Tibial nerve (tissue), 4 donors: ENCODE data around the gene ZNF738. TPM values are rescaled to one million over a fixed set of nuclear protein-coding genes. Genes with fewer than 3 reads are reported as not detected.

ENCODE experiments used
- DNase-seq, 2 donors: peaks; one replicate each; pipeline ENCODE4 v3.0.0-alpha.2; 2019; ENCODE audit warnings: low spot score in 2 of 2
- H3K27ac ChIP-seq, 4 donors: fragments of 200-600 bp; sonication (generic) in 3 of 4; one replicate each; pipeline ENCODE4 v1.5.1; 2017 to 2019; ENCODE audit warnings: mild to moderate bottlenecking in 1 of 4
- H3K27me3 ChIP-seq, 2 donors: fragments of 200-600 bp; sonication (generic) in 1 of 2; one replicate each; pipeline versions ENCODE4 v1.5.1 to v1.6.0; 2017 to 2019
- H3K36me3 ChIP-seq, 3 donors: fragments of 200-600 bp; sonication (generic); one replicate each; pipeline ENCODE4 v1.5.1; 2018 to 2019
- H3K4me1 ChIP-seq, 4 donors: fragments of 200-600 bp; sonication (generic) in 3 of 4; one replicate each; pipeline ENCODE4 v1.5.1; 2017 to 2019
- H3K4me3 ChIP-seq, 4 donors: fragments of 200-600 bp; sonication (generic) in 3 of 4; one replicate each; pipeline ENCODE4 v1.5.1; 2017 to 2019; ENCODE audit warnings: mild to moderate bottlenecking in 1 of 4, moderate library complexity in 1 of 4
- H3K9me3 ChIP-seq, 4 donors: fragments of 200-600 bp; sonication (generic) in 3 of 4; one replicate each; pipeline ENCODE4 v1.5.1; 2017 to 2019
- EP300 ChIP-seq, 2 donors: sonication (generic); formaldehyde crosslinking; IDR thresholded peaks; one replicate each; pipeline ENCODE4 v1.6.1; 2017; ENCODE audit warnings: antibody characterized with exemption in 2 of 2, mild to moderate bottlenecking in 1 of 2
- POLR2A ChIP-seq, 2 donors: fragments of 450-650 bp; IDR thresholded peaks; one replicate each; pipeline ENCODE4 v1.6.1; 2017; ENCODE audit warnings: antibody characterized with exemption in 2 of 2, mild to moderate bottlenecking in 2 of 2, moderate library complexity in 2 of 2
- WGBS, 2 donors: methylation state at CpG; one replicate each; pipeline ENCODE4 v1.1.5; 2018; 5-methylcytosine and 5-hydroxymethylcytosine counted together
- total RNA-seq, 4 donors: library from RNA; depleted of rRNA; stranded (reverse); fragments of >200 nt; gene quantifications; one replicate each; pipeline ENCODE4 v1.1.0, GENCODE V29; 2016
- TF ChIP-seq, protein P1 (sequence below), 5 experiments: fragments of 200-600 bp in 3 of 5; fragments of 450-650 bp in 2 of 5; sonication (generic) in 3 of 5; IDR thresholded peaks; one replicate each; pipeline ENCODE4 v1.5.1; 2016 to 2019; ENCODE audit warnings: antibody characterized with exemption in 5 of 5, mild to moderate bottlenecking in 3 of 5, moderate library complexity in 2 of 5

ZNF738 gene
- total RNA-seq, 4 donors from 2014 or later: 3.3 to 10.2 (median 7.1) TPM

DNA sequence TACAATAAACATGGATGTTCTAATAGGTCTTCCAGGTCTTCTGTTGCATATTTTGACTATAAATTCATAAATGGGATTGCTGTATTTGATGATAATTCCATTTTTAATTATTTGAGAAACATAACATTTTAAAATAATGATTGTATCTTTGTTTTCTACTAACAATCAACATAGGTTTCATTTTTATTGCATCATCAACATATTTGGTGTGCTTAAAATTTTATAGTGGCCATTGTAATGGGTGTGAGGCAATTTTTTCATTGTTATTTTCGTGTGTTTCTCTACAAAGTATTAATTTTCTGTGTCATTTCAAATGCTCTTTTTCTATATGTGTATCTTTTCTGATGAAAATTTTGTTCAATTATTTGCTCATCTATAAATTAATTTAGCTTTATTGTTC lies 51.4 kb downstream of the ZNF738 start:
- TF ChIP-seq POLR2A (IDR thresholded peaks at IDR 0.05) (no peak), EP300 (IDR thresholded peaks at IDR 0.05) (no peak)
- TF ChIP-seq, protein P1, sequence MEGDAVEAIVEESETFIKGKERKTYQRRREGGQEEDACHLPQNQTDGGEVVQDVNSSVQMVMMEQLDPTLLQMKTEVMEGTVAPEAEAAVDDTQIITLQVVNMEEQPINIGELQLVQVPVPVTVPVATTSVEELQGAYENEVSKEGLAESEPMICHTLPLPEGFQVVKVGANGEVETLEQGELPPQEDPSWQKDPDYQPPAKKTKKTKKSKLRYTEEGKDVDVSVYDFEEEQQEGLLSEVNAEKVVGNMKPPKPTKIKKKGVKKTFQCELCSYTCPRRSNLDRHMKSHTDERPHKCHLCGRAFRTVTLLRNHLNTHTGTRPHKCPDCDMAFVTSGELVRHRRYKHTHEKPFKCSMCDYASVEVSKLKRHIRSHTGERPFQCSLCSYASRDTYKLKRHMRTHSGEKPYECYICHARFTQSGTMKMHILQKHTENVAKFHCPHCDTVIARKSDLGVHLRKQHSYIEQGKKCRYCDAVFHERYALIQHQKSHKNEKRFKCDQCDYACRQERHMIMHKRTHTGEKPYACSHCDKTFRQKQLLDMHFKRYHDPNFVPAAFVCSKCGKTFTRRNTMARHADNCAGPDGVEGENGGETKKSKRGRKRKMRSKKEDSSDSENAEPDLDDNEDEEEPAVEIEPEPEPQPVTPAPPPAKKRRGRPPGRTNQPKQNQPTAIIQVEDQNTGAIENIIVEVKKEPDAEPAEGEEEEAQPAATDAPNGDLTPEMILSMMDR (IDR thresholded peaks at IDR 0.05): no peak
- 95 to 97% methylated on average over 1 of the region's 1 CpG for WGBS, 2 donors
- peaks cover 0 to 35% (median 4%) of the 10 kb centered on the region in 4 donors for H3K9me3 ChIP-seq
- no peak overlapping the region for H3K27ac ChIP-seq
- H3K36me3 ChIP-seq: peaks cover 0 to 100% (median 22%) of the 10 kb centered on the region in 3 donors
- no peak for DNase-seq
- no peak overlapping the region for H3K4me3 ChIP-seq
- no peaks in the 10 kb centered on the region for H3K4me1 ChIP-seq
- no peaks in the 10 kb centered on the region for H3K27me3 ChIP-seq

DNA sequence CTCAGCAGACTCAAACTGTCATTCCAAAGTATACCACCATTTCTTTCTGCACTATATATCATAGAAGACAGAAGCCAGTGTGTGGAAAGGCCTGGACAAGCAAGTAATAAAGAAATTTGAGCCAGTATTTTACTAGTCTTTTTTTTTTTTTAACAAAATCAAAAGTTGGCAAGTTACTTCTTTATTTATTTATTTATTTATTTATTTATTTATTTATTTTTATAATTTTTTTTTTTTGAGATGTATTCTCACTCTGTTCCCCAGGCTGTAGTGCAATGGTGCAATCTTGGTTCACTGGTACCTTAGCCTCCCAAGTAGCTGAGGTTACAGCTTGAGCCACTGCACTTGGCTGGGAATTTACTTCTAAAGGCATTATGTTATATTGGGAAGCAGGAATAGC lies 63.4 kb downstream of the ZNF738 start:
- no peak for TF ChIP-seq EP300 (IDR thresholded peaks at IDR 0.05)
- Histone ChIP-seq H3K27ac (no peak overlapping the region), H3K36me3 (peaks cover 0 to 60% (median 5%) of the 10 kb centered on the region in 3 donors), H3K27me3 (no peaks in the 10 kb centered on the region), H3K9me3 (peaks cover 0 to 95% (median 43%) of the 10 kb centered on the region in 4 donors), H3K4me3 (no peak overlapping the region), H3K4me1 (no peaks in the 10 kb centered on the region)
- DNase-seq: no peak

DNA sequence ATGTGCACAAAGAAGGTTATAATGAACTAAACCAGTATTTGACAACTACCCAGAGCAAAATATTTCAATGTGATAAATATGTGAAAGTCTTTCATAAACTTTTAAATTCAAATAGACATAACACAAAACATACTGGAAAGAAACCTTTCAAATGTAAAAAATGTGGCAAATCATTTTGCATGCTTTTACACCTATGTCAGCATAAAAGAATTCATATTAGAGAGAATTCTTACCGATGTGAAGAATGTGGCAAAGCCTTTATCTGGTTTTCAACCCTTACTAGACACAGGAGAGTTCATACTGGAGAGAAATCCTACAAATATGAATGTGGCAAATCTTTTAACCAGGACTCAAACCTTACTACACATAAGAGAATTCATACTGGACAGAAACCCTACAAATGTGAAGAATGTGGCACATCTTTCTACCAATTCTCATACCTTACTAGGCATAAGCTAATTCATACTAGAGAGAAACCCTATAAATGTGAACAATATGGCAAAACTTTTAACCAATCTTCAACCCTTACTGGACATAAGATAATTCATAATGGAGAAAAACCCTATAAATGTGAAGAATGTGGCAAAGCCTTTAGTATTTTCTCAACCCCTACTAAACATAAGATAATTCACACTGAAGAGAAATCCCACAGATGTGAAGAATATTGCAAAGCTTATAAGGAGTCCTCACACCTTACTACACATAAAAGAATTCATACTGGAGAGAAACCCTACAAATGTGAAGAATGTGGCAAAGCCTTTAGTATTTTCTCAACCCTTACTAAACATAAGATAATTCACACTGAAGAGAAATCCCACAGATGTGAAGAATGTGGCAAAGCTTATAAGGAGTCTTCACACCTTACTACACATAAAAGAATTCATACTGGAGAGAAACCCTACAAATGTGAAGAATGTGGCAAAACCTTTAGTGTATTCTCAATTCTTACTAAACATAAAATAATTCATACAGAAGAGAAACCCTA lies 64.5 kb downstream of the ZNF738 start:
- TF ChIP-seq POLR2A (IDR thresholded peaks at IDR 0.05) (no peak), EP300 (IDR thresholded peaks at IDR 0.05) (no peak)
- TF ChIP-seq, protein P1 (IDR thresholded peaks at IDR 0.05): no peak
- Histone ChIP-seq H3K27me3 (no peaks in the 10 kb centered on the region), H3K36me3 (peaks cover 0 to 54% (median 5%) of the 10 kb centered on the region in 3 donors), H3K4me1 (no peaks in the 10 kb centered on the region), H3K4me3 (no peak overlapping the region), H3K27ac (no peak overlapping the region), H3K9me3 (peaks cover 2 to 95% (median 48%) of the 10 kb centered on the region in 4 donors)
- DNase-seq: no peak
- WGBS, 2 donors: 97 to 98% methylated on average over 1 of the region's 1 CpG

Other genes starting within 250 kb of the ZNF738 start
- 10 to 100 TPM in 3 of 4 donors, 1 to 10 TPM in 1; 5.9 to 20.4 (median 15.6) TPM for gene ZNF431, start 217.0 kb upstream of the ZNF738 start, total RNA-seq
- 10 to 100 TPM; 32.4 to 48.2 (median 39.9) TPM for gene ZNF708, start 29.6 kb upstream of the ZNF738 start, total RNA-seq
- 10 to 100 TPM; 25.3 to 50.5 (median 38.7) TPM for gene ZNF493, start 38.1 kb downstream of the ZNF738 start, total RNA-seq
- 10 to 100 TPM in 3 of 4 donors, 1 to 10 TPM in 1; 9.8 to 20.5 (median 17.2) TPM for gene ZNF429, start 146.6 kb downstream of the ZNF738 start, total RNA-seq